NB4 (cell line): ENCODE results near the gene GALNT9.

Experiments
- DNase-seq: peaks from one replicate; pipeline ENCODE4 v3.0.0; 2010; ENCODE audit warnings: low read depth
- H3K4me3 ChIP-seq: one replicate; pipeline ENCODE4 v1.5.1; 2011; ENCODE audit warnings: mild to moderate bottlenecking, low read depth, low read length, moderate library complexity
- CTCF ChIP-seq: IDR thresholded peaks from one replicate; pipeline ENCODE4 v1.5.1; 2012; ENCODE audit warnings: low read depth, low read length
- MAX ChIP-seq: IDR thresholded peaks from 2 replicates; pipeline ENCODE4 v1.6.1; 2011; ENCODE audit warnings: low read depth, low read length
- MYC ChIP-seq: IDR thresholded peaks from 2 replicates; pipeline ENCODE4 v1.6.1; 2011; ENCODE audit warnings: low read depth, low read length
- POLR2A ChIP-seq: IDR thresholded peaks from 2 replicates; pipeline ENCODE4 v1.6.1; 2011; ENCODE audit warnings: mild to moderate bottlenecking; ENCODE audit not compliant: insufficient read length; ENCODE audit errors: extremely low read depth

Gene GALNT9

GRCh38 chr12:132354211-132354981 is 25.0 kb upstream of the GALNT9 start:
- no peak for DNase-seq
- no peak overlapping the region for H3K4me3 ChIP-seq
- TF ChIP-seq MAX = no peak
- no peak for TF ChIP-seq MYC
- TF ChIP-seq CTCF = no peak
- TF ChIP-seq POLR2A = no peak

GRCh38 chr12:132353811-132354210 is 24.4 kb upstream of the GALNT9 start:
- no peak overlapping the region for H3K4me3 ChIP-seq
- no peak for DNase-seq
- TF ChIP-seq MYC = no peak
- TF ChIP-seq MAX = no peak
- no peak for TF ChIP-seq POLR2A
- TF ChIP-seq CTCF = no peak

GRCh38 chr12:132352896-132353800 is 23.8 kb upstream of the GALNT9 start:
- TF ChIP-seq CTCF (no peak), POLR2A (no peak), MYC (no peak), MAX (no peak)
- no peak overlapping the region for H3K4me3 ChIP-seq
- peak; percentile 45 for DNase-seq

- TF ChIP-seq MAX (no peak), POLR2A (no peak), CTCF (no peak), MYC (no peak)
Observed at GRCh38 chr12:132351751-132352495, 22.5 kb upstream of the GALNT9 start.

GRCh38 chr12:132349501-132350131 is 20.2 kb upstream of the GALNT9 start:
- no peak for DNase-seq
- H3K4me3 ChIP-seq = no peak overlapping the region
- TF ChIP-seq MAX (no peak), CTCF (no peak), POLR2A (no peak), MYC (no peak)

More at GRCh38 chr12:132351751-132352495, 22.5 kb upstream of the GALNT9 start:
- no peak for DNase-seq
- no peak overlapping the region for H3K4me3 ChIP-seq
